Pulmonary artery endothelial cell (primary cell): ENCODE measurements around the gene KIF26B. TPM values are rescaled to one million over a fixed set of nuclear protein-coding genes. Genes with fewer than 3 reads are reported as not detected.
"Not testable (repeated sequence)": the region's sequence is repeated elsewhere in the genome, so short reads cannot be mapped to it uniquely, and the experiment has no call there.

Source experiments
- DNase-seq: peaks from one replicate; pipeline ENCODE4 v3.0.0-alpha.2; 2011; ENCODE audit warnings: low read depth, low spot score
- total RNA-seq: library from RNA; depleted of rRNA; stranded (reverse); fragments of >200 nt; gene quantifications from 2 replicates; pipeline ENCODE4 v1.2.3, GENCODE V29; 2014

KIF26B gene
- total RNA-seq, 1 donor from 2014 or later, result 0.13 TPM

DNA sequence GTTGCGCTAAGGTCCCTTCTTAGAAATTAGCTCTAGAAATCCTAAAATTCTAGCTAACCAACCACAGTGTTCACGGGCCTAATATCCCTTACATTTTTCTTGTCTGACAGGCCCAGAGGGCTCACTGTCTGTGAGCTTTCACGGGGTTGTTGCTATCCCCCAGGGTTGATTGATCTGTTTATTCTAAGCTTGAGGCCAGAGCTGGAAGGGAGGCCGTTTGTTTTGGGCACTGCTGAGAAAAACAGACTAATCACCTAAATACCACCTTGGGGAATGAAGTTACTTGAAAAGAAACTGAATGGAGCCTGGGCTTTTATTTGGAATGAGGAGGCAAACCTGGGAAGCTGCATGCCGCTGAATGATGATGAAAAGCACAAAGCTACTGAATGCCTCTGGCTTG lies 162.4 kb downstream of the KIF26B start:
- DNase-seq, result no peak

DNA sequence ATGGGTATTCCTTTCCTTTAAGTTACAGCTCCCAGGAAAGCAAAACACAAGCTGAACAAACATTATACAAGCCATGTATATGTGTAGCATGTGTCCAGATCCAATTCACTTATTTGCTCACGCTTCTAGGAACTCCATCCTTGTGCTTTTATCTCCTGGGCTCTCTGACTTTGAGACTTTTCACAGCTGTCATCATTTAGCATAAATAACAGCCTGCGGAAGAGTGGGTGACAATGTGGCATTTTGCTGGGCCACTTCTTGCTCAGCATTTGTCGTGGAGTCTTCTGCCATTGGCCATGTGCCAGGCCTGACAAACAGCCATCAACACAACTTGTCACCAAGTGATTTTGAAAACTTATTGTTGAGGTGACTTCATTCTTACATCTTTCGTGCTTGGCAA lies 164.3 kb downstream of the KIF26B start:
- DNase-seq, result no peak

DNA sequence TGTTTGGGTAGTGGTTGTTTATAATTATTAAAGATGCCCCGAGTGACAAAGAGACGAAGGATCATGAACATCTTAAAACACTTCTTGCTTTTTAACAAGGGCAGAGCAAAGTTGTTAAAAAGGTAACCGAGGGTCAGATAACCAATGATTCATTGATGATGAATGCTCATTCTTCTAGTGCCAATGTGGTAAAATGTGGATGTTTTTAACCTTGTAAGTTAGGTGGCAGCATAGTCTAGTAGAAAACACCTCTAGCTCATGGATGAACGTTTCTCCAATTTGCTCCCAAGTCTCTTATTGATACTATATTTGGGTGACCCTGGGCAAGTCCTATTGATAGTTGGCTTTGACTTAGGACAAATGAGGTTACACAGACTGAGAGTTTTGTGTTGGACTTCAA lies 167.9 kb downstream of the KIF26B start:
- no peak for DNase-seq

DNA sequence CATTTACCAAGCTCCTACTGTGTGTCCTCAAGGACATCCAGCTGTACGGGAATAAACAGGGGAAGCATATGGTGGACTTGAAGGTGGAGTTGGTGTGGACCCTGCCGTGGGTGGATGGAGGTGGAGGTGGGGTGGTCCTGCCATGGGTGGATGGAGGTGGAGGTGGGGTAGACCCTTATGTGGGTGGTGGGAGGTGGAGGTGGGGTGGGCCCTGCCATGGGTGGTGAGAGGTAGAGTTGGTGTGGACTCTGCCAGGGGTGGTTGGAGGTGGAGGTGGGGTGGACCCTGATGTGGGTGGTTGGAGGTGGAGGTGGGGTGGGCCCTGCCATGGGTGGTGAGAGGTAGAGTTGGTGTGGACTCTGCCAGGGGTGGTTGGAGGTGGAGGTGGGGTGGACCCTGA lies 169.0 kb downstream of the KIF26B start:
- DNase-seq, result not testable (repeated sequence)

DNA sequence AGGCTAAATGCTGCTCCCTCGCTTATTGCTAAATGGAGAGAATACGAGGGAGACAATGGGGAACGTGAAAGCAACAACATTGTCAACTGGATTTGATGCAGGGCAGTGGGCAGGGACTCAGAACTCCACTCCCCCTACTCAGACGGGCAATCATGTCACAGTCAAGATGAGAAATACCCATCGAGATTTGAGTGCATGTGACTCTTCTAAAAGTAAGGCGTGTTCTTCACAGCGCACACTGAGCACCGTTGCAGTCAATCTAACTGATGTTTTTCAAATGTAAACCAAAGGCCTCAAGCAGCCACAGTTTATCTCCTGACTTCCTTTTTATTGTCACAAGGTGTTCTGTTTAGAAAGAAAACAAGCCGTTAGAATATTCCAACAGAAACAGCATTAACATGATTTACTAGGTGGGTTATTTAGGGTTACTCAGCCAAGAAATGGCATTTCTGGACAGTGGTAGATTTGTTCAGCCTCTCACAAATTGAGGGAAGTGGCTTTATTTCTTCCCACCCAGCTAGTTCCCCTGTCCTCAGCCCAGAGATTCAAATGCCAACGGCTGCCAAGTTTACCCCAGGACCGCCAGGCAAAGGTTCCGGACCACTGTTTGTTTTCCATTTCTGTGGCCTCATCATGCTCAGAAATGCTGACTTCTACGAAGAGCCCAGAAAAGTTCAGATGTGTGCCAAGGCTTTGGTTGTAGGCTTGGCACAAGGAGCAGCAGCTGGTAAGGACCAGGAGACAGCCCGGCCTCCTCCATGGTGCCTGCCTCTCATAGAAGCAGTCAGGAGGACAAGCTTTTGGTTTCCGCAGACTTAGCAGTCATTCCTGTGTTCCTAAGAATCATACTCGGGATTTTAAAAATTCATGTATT lies 171.4 kb downstream of the KIF26B start:
- no peak for DNase-seq

DNA sequence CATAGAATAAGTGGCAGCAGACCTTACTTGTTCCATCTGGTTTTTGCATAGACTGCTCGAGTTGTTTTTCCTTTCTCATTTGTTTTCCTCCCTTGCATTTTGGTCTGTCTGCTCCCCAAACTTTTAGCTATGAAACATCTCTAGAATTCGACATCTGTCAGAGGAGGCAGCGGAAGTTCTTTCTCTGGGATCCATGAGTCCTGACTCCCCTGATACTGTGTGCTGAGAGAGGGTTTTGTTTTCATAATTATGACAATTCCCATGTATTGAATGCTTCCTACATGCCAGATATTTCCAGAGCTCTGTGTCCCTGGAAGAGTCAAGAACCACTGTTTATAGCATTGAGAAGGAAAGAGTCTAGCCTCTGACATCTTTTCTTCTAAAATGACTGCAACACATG lies 172.6 kb downstream of the KIF26B start:
- no peak for DNase-seq

DNA sequence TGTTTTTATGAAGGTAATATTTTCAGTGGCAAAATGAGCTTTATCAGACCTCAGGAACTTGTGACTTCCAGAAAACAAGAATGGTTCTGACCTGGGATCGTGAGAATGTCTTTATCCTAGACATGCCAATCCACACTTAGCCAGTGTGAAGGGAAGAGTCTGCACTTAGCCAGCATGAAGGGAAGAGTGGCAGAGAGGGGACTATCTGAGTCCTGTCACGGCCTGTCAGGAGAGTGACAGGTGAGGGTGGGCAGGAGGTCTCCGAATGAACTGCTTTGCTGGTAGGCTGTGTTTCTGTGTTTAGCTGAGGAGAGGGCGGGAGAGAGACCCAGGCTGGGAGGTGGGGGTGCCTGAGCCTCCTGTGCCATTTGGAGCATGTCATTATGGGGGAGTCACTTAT lies 173.1 kb downstream of the KIF26B start:
- no peak for DNase-seq

DNA sequence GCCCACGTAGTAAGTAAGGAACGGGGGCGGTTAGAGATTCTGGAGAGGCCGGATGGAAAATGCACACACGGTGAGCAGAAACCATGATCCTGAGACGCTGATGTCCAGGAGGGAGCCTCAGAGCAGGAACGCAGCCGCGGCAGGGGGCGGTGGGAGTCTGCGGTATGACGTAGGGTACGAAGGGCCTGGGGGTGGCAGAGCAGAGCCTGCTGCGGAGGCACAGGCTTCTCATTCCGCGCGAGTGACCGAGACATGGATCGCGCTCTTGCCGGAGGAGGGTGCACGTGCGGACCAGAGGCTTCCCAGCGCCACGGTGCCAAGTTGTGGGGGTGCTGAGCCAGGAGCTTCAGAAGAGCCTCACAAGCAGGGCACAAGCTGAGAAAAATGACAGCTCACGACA lies 176.2 kb downstream of the KIF26B start:
- no peak for DNase-seq

DNA sequence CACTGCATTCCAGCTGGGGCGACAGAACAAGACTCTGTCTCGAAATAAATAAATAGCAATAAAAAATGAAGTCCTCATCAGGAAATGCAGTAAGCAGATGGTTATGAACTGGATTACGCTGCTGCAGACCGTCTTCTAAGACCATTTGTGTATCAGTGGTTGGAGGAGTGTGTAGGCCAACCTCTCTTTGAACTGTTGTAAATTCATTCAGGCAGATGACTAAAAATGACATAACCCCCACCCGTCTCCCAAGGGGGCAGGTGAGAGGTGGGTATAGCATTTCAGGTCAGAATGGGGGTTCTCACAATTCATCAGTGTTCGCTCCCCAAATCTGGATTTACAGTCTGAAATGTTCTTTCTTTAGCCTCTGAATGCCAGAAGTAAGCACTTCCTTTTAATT lies 177.3 kb downstream of the KIF26B start:
- DNase-seq, result no peak

DNA sequence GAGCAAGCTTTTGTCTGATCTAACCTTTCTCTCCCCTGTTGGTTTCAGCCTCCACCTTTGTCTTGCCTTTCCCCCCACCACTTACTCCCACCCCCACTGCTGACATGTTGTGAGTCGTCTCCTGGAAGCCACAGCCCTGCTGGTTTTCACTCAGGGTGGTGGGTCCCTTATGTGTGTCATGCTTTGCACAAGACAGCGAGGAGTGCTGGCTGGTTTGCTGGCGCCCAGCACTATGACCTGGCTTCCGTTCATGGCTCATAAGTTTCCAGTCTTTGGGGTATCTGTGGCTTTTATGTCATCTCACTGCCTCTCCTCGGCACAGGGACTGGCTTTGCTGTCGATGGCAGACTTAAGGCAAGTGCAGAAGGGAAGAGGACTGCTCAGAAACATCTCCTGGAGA lies 177.7 kb downstream of the KIF26B start:
- DNase-seq, result no peak

DNA sequence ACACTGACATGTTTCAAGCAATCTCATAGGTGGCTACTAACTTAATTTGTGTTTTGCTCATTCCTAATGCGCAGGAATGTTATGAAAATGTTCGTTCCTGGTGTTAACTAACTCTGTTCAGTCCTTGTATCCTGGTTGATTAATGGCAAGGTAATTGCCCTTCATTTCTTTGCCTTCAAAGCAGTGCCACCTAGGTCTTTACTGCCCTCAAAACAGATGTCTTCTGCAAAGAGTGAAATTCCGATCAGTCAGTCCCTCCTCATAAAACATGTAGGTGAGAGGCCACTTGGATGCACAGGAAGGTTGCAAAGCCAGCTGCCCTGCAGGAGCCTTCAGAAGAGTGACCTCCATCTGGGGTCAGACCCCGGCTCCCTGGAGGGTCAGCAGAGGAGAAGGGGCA lies 179.4 kb downstream of the KIF26B start:
- no peak for DNase-seq

DNA sequence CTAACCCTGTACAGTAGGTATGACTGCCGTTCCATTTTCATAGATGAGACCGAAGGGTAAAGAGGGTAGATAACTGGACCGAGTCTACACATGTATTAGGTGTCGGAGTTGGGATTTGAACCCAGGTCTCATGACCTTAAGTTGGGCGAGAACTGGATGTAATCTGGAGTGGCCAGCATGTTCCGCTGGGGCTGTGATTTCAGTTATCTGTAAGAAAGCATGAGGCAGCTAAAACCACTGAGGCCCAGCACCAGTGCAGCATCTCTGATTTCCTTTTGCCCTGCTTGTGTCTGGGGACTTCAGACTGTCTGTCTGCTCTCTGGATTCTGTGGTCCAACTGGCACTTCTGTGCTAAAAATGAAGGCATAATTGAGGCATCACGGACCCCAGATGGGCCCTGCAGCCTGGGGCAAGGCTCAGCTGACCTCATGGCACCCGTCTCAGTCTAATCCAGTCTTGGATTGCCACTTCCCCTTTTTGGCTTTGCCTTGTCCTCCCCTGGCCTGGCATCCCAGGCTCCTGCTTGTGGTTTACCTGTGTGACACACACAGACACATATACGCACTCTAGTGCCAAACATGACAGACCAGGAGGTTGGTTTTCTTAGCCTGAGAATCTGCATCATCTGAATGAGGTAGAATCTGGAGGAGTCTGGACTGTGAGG lies 180.2 kb downstream of the KIF26B start:
- DNase-seq, result no peak

DNA sequence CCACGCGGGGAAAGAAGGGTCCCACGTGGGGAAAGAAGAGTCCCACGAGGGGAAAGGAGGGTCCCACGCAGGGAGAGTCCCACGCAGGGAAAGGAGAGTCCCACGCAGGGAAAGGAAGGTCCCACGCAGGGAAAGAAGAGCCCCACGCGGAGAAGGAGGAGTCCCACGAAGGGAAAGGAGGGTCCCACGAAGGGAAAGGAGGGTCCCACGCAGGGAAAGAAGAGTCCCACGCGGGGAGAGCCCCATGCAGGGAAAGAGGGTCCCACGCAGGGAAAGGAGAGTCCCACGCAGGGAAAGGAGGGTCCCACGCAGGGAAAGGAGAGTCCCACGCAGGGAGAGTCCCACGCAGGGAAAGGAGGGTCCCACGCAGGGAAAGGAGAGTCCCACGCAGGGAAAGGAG lies 180.9 kb downstream of the KIF26B start:
- not testable (repeated sequence) for DNase-seq

DNA sequence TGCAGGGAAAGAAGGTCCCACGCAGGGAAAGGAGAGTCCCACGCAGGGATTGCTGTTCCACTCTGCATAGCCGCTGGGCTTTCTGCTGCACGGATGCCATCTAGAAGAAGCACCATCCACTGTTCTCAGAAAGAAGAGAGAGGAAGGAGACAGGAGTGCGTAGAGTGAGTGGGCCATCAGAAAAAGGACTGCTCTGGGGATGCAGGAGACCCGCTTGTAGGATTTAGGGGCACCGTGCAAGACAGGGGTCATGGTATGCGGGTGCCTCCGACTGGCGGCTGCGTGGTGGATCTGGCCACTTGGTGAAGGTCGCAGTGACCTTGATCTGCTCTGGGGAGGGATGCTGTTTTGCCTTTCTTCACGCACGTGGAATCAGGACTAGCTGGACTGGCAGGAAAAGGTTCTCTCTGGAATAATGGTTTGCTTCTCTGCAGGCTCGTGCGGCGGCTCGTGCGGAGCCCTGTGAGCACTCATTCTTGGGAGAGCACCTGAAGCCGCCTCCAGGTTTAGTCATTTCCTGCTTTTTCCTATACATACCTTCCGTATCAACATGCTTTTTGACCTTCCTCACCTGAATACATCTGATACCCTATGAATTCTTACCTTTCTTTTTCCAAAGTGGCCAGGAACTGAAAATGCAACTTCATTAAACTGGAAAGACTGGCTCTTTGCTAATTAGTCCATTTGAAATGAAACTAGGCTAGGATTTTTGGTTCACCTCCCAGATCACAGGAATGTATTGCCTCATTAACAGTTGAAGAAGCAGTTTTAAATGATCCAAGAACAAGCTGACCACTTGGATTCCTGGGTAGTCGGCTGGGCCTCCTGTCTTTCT lies 181.6 kb downstream of the KIF26B start:
- no peak for DNase-seq

DNA sequence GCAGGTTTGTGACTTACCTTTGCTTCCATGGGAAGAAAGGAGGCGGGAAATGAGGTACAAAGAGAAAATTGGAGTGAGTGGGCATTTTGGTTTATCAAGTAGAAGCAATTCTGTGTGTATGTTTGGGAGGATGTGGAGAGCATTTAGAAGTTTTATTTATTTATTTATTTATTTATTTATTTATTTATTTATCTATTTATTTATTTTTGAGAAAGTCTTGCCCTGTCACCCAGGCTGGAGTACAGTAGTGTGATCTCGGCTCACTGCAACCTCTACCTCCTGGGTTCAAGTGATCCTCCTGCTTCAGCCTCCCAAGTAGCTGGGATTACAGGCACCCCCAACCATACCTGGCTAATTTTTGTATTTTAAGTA lies 182.2 kb downstream of the KIF26B start:
- not testable (repeated sequence) for DNase-seq

DNA sequence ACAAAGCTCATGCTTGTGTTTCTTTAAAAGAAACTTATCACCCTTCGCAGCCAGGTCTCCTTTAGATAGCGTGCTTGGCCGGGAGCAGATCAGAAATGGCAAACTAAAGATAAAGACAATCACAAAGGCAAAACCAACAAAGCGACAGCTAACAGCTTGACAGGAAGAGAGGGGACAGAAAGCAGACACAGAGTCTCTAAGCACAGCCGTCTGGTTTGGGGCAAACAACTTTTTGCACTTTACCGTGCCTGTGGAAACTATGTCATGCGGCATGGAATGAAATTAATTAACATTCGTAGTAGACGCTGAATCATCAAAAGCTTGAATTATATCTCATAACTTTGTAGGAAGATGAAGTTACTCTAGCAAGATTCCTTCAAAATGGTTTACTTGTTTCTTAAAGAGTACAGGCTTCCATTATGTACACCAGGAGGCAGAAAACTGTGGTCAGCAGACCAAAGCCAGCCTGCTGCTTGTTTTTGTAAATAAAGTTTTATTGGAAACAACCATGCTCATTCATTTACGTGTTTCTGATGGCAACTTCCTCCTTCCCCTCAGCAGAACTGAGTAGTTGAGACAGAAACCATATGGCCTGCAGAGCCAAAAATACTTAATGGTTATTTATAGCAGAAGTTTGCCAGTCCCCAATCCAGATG lies 183.2 kb downstream of the KIF26B start:
- DNase-seq, result no peak

DNA sequence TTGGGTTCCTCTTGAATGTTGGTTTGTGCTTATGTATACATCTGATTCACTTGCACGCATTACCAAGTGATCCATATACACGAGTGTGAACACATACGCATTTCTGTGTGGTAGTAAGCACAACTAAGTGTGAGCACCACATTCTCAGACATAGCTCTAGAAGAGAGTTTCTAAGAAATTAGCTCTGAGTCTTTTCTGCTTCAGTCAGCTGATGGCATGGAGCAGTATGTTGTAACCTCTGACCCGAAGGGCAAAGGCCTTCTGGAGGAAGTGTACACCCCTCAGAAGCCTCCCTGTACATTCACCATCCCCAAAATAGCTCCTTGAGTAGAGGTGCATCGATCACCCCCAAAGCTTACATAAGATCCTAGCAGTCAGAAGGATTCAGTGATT lies 183.7 kb downstream of the KIF26B start:
- no peak for DNase-seq

DNA sequence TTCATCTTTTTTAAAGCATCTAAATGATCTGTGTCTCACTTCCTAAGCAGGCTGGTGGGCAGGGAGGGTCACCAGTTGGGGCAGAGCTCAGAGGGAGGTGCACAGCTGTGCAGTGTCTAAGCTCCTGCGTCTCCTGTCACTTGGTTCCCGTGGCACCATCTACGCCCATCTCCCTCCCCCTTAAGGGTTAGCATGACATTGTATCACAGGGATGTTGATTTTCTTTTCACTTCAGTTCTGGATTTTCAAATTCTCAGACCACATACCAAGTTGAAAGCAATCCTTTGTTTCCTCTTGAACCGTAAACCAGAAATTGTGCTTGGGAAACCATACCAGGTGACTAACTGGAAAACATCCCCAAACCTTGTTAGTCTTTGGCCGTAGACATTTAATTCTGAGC lies 187.0 kb downstream of the KIF26B start:
- no peak for DNase-seq

DNA sequence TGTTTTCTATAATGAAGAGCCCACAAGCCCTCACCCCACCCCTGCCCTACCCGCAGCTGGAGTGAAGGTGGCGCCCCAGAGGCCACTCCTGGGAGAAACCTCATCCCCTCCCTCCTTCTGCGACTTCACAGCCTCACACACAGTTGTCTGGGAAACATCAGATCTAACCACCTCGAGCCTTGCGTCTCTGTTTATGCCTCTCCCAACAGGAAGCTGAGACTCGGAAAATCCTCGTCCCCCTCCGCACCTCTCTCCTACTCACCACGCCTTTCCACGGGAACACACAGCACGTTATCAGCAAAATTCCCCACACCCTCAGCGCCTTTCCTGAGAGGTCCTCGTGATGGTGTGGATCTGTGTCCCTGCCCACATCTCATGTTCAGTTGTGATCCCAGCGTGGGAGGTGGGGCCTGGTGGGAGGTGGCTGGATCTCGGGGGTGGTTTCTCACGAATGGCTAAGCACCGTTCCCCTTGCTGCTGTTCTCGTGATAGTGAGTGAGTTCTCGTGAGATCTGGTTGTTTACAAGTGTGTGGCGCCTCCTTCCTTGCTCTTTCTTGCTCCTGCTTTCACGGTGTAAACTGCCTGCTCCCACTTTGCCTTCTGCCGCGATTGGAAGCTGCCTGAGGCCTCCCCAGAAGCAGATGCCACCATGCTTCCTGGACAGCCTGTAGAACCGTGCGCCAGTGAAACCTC lies 190.6 kb downstream of the KIF26B start:
- DNase-seq, result no peak

DNA sequence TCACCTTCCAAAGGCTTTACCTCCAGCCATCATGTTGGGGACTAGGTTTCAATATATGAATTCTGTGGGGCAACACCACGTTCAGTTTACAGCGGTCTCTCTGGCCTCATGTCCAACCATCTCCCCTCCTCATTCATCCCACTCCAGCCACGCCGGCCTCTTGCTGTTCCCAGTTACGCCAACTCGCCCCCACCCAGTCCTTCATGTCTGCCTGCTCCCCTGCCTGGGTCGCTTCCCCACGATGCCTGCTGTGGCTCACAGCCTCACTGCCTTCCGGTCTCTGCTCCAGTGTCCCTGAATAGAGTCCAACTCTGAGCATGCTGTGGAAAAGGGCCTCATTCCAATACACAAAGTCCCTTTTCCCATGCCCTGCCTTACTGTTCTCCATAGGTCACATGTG lies 193.8 kb downstream of the KIF26B start:
- DNase-seq, result no peak

DNA sequence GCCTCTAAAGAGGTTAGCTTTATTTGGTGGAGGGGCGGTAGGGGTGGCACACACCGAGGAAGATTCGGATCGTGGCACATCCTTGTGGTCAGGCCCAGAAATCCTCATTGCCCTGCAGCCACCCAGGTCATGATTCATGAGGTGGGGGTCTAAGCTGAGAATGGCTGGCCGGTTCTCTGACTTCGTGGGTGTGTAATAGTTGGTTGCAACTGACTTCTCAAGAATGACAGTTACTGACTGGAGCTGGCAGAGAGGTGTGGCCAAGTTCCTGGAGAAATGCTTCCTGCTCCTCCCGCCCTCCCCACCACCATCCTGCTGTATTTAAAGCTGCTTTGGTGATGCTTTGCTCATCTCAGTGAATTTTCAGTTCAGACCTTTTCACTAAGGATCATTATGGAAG lies 198.6 kb downstream of the KIF26B start:
- DNase-seq, result no peak
